Thoracic aorta (tissue), 2 donors: Measurements from ENCODE around the gene CD151. TPM values are rescaled to one million over a fixed set of nuclear protein-coding genes. Genes with fewer than 3 reads are reported as not detected.

Experiments used
- ATAC-seq: fragments of 150-250 bp; one replicate; pipeline ENCODE4 v1.8.0; 2017; ENCODE audit warnings: low read depth; ENCODE audit not compliant: insufficient number of reproducible peaks, low FRiP score
- DNase-seq: peaks from one replicate; pipeline ENCODE4 v3.0.0-alpha.2; 2020; ENCODE audit warnings: low spot score
- H3K27ac ChIP-seq, 2 donors: fragments of 200-600 bp; sonication (generic); 1 replicate in 1 of 2; 2 replicates in 1 of 2; pipeline ENCODE4 v1.5.1; 2016; ENCODE audit warnings: mild to moderate bottlenecking in 2 of 2, moderate library complexity in 2 of 2
- H3K27me3 ChIP-seq: fragments of 200-600 bp; sonication (generic); replicated peaks from 2 replicates; pipeline ENCODE4 v1.6.0; 2016; ENCODE audit warnings: mild to moderate bottlenecking; ENCODE audit not compliant: insufficient read depth
- H3K36me3 ChIP-seq: fragments of 200-600 bp; sonication (generic); one replicate; pipeline ENCODE4 v1.5.1; 2016
- H3K4me1 ChIP-seq, 2 donors: fragments of 200-600 bp; sonication (generic); 1 replicate in 1 of 2; 2 replicates in 1 of 2; pipeline versions ENCODE4 v1.5.1 to v1.6.0; 2016; ENCODE audit warnings: low read depth in 2 of 2, mild to moderate bottlenecking in 1 of 2; ENCODE audit not compliant: control insufficient read depth in 1 of 2
- H3K4me3 ChIP-seq: fragments of 200-600 bp; sonication (generic); 2 replicates; pipeline ENCODE4 v1.5.1; 2016; ENCODE audit warnings: mild to moderate bottlenecking
- H3K9me3 ChIP-seq: fragments of 200-600 bp; sonication (generic); 2 replicates; pipeline ENCODE4 v1.5.1; 2016
- CTCF ChIP-seq: fragments of 200-600 bp; sonication (generic); IDR thresholded peaks from one replicate; pipeline ENCODE4 v1.5.1; 2019; ENCODE audit warnings: antibody characterized with exemption
- total RNA-seq, 2 donors: library from RNA; depleted of rRNA; stranded (reverse); fragments of >200 nt; gene quantifications; one replicate each; pipeline versions ENCODE4 v1.1.0 to v1.2.3, GENCODE V29; 2016

The CD151 gene
- total RNA-seq, 2 donors from 2014 or later = 532 to 1,455 TPM

- Histone ChIP-seq H3K36me3 (peaks cover 35% of the 10 kb centered on the region), H3K4me1 (peaks cover 25 to 35% of the 10 kb centered on the region in 2 donors), H3K27ac (peak overlapping the region; percentile 59 to 100), H3K4me3 (peak overlapping the region; percentile 98), H3K9me3 (no peaks in the 10 kb centered on the region), H3K27me3 (peaks cover 4% of the 10 kb centered on the region)
- DNase-seq = no peak
- no peak for ATAC-seq
- no peak for TF ChIP-seq CTCF
Observed at GRCh38 chr11:821512-822371, 11.0 kb upstream of the CD151 start.

GRCh38 chr11:823441-824291 is 9.1 kb upstream of the CD151 start:
- H3K27ac ChIP-seq = no peak overlapping the region
- peaks cover 6% of the 10 kb centered on the region for H3K27me3 ChIP-seq

GRCh38 chr11:824292-824880 is 8.4 kb upstream of the CD151 start:
- DNase-seq (no peak), ATAC-seq (no peak)
- no peak overlapping the region for H3K27ac ChIP-seq
- no peak for TF ChIP-seq CTCF
- peaks cover 6% of the 10 kb centered on the region for H3K27me3 ChIP-seq
- H3K4me3 ChIP-seq = no peak overlapping the region
- peaks cover 35% of the 10 kb centered on the region for H3K36me3 ChIP-seq
- H3K4me1 ChIP-seq = peaks cover 33 to 49% of the 10 kb centered on the region in 2 donors
- H3K9me3 ChIP-seq = no peaks in the 10 kb centered on the region

More at GRCh38 chr11:823441-824291, 9.1 kb upstream of the CD151 start:
- Histone ChIP-seq H3K4me1 (peaks cover 35 to 46% of the 10 kb centered on the region in 2 donors), H3K36me3 (peaks cover 35% of the 10 kb centered on the region), H3K4me3 (no peak overlapping the region), H3K9me3 (no peaks in the 10 kb centered on the region)
- ATAC-seq (no peak), DNase-seq (no peak)
- no peak for TF ChIP-seq CTCF

GRCh38 chr11:824942-825341 is 7.8 kb upstream of the CD151 start:
- no peak overlapping the region for H3K27ac ChIP-seq
- peaks cover 35% of the 10 kb centered on the region for H3K36me3 ChIP-seq
- H3K9me3 ChIP-seq = no peaks in the 10 kb centered on the region
- H3K4me1 ChIP-seq = peaks cover 39 to 55% of the 10 kb centered on the region in 2 donors
- peaks cover 6% of the 10 kb centered on the region for H3K27me3 ChIP-seq
- TF ChIP-seq CTCF = no peak
- ATAC-seq = no peak
- DNase-seq = no peak
- no peak overlapping the region for H3K4me3 ChIP-seq
